Measurements from ENCODE around the gene FNDC5.

Gene FNDC5

DNA sequence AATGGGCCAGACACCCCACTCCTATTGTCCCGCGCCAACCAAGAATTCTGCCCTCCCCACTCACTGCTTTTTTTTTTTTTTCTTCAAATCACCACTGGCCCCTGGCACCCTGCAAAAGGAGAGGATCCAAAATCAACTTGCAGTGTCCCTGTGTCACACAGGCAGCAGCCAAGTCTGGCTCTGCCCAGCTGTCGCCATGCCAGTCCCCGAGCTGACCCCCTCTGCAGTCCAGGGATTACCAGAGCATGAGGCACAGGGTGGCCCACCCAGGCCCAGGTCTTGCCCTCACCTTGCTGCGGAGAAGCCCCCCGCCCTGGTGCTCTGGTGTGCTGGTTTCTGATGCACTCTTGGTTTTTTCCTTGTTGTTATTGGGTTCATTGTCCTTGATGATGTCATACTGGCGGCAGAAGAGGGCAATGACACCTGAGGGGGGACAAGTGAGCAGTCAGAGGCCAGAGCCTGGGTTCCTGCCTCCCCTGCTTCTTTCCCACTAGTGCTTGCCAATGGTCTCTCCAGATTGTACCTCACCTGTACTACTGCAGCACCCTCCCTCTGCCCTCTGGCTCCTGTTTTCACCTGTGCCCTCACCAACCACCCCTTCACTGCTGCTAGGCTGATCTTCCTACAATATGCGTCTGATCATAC, 6.2 kb downstream of the FNDC5 start:
- no peak for DNase-seq (ENCODE audit: low read depth in 2 of 2)

DNA sequence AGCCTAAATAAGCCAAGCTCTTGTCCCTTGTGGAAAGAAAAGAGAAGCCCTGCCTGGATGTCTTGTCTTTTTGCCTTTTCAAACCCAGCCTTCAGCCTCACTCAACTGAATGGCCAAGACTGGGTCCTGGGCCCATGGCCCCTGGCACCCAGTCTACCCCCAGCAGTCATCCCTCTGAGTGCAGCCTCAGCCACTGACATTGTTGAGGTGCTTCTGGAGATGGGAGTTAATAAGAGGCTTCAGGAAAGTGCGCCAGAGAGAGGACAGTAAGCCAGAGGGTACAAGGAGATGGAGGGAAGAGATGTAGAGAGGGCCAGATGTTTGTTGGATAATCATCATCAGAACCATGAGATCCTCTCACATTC, 6.8 kb downstream of the FNDC5 start:
- DNase-seq (ENCODE audit: low read depth in 2 of 2): no peak

DNA sequence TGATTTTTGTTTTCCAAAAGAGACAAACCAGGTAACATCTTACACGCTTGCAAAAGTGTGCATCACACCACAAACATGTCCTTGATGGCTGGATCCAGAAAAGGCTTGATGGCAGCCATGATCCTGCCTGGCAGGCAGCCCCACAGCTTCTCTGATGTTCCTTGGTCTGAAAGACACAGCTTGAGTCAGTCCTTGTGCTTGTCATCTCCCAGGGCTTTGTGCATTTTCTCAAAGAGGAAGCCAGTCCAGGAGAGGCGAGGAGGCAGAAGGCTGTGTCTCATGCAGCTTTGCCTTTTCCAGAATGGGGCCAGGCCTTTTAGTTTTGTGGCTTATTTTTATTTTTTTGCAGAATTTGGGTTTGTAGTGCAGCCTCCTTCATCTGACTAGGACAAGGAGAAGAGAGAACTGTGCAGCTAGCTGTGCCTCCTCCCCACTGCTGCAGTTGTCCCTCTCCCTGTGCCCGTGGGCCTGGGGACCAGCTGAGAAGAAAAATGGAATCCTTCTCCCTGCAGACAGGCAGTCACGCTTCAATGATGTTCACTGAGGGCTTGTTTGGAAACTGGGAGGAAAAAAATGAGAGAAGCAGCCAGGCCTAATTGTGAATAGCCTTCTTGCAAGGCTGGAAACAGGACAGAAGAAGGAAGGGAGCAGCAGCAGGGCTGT, 7.4 kb downstream of the FNDC5 start:
- DNase-seq (ENCODE audit: low read depth in 2 of 2): no peak

DNA sequence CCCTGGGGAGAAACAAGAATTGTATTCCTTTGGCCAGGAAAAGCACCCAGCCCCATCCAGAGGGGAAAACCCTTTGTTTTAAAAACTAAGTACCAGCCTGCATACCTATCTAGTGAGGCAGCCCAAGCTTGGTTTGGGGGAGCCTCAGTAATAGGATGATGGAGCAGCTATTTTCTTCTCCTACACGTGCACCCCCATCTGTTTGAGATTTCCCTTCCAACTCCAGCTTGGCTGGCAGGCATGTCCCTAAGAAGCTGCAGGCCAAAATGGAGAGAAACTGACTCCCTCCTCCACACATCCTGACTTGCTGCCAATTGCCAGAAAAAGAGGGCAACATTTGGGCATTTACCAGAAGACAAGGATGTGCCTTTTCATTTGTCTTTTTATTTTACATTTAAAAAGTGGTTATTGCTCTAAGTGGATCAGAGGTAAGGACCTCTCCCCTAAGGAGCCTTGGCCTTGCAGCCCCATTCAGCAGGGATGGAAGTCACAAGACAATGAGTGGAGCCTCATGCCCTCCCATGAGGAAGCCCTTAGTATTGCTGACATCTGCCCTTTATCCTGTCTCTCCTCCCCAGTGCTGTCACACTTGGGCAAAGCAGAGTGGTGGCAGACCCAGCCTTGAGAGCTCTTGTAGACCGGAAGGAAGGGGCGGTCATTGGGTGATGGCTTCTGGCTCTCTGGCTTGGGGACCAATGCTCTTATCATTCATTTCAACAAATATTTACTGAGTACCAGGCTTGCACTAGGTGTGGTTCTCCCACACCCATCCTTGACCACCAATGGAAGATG, 8.6 kb downstream of the FNDC5 start:
- no peak for DNase-seq (ENCODE audit: low read depth in 2 of 2)

DNA sequence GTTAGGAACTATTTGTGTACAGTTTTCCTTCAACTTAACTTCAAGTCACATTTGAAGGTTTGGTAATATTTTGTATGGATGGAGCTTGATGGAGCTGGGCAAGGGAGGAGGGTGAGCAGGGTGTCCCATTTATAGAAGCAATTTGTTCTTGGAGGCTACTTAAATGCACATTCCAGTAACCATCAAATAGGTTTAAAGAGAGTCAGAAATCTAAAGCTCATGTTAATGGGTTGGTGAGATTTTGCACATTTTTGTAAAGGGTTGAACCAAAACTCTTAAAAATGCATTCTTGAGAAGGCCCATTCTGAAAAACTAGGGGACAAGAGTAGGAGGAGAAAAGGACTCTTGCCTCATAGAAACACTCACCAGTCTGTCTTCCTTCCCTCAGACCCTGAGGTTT, 10.1 kb downstream of the FNDC5 start:
- DNase-seq (ENCODE audit: low read depth in 2 of 2): no peak

DNA sequence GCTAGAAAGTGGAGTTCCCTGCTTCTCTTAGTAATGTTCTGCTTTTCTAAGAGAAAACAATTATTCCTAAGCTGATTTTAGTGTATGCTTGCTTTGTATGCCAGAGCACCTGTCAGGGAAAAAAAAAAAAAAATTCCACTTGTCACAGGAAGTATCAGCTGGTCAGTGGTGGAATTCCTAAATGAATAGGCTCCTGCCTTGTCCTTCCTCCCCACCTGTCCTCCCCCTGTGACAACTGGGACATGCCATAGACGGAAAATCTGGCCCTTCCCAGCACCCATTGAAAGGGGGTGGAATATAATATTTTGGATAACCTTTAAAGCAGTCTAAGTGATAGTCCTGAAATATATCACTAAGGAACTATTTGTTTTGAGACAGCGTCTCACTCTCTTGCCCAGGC, 10.8 kb downstream of the FNDC5 start:
- no peak for DNase-seq (ENCODE audit: low read depth in 2 of 2)

DNA sequence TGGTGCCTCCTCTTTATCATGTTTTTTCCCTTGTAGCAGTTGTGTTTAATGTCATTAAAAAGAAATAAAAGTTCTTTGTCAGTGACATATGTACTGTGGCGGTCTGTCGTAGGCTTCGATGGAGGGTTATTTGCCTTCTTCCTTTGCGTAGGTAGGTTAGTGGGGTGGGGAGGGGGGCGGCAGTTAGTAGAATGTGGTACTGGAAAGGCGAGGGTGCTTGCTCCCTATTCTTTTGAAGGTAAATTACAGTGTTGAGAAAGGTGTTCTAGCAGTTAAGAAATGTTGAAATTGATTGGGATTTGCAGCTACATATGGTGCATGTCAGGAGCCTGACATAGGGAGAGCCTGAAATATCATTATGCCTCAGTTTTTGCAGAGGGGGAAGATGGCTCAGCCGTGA, 11.9 kb downstream of the FNDC5 start:
- DNase-seq (ENCODE audit: low read depth in 2 of 2): no peak

DNA sequence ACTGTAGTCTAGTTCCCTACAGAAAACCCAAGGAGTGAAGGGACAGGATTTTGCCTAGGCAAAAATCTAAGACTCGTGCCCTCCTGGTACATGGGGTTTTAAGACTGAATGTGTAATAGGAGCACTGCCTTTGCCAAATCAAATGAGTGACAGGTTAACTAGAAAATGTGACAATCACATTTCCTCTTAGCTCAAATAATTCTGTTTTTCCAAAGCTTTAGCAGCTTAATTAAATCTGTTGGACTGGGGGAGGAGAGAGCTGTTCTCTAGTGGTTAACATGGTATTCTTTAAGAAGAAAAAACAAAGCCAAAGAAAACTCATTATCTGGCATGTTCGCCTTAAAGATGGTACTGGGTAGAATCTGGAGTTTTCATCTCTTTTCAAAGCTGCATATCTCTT, 12.6 kb downstream of the FNDC5 start:
- DNase-seq (ENCODE audit: low read depth in 2 of 2): no peak

DNA sequence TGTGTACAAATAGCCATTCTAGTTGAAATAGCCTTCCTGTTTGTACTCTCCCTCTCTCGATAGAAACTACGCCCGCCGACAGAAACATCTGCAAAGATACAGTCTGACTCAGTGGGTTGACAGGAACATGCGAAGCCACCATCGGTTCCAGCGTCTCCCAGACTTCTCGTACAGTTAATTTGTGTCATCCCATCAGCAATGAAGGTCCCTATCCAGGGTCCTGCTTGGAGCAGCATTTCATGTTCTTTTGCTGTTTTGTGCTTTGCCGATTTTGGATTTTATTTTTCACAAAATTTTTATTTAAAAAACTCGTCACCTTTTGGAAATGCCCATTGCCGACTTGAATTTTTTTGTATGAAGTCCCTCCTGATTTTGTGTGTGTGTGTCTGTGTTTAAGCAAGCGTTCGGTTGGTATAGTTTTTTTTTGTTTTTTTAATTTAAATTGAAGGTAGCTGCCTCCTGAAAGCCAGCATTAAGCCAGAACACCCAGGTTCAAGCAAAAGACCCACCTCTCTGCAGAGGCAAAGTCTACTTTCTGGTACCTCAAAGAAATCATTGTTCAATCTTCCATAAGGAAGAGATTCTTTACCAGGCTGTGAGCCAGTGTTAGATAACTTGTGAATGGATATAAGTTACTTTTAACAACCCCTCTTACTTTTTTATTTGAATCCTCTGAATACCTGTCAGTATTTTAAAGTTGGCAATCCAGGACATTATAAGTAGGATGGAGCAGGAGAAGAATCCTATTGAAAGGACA, 14.7 kb downstream of the FNDC5 start:
- no peak for DNase-seq (ENCODE audit: low read depth in 2 of 2)

DNA sequence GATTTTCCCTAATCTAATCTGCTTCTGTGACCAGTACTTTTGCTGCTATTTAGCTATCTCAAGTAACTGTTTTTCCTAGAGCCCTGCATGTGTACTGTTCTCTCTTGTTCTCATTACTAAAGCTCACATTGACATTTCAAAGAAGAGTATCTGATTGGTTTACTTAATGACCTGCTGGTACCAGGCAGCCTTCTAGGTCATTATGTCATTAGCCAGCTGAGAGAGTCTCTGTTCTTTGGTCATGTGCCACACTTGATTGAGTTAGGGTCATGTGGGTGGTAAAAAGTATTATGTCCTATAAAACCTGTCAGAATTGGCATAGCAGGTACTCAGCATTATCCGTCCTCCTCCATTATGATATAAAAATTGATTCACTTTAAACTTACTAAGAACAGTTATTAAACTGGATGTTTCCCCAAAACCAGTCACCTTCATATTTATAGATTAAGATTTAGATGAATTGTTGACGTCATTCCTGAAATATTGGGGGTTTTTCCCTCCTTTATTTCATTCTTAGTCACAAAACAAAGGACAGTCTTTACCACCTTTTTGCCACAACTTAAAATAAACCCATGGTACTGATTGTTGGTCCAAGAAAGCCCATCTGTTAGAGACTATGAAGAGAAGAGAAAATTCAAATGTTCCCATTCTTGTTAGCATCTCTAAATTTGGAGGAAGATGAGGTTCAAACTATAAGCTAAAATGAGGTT, 22.2 kb downstream of the FNDC5 start:
- no peak for DNase-seq (ENCODE audit: low read depth in 2 of 2)

DNA sequence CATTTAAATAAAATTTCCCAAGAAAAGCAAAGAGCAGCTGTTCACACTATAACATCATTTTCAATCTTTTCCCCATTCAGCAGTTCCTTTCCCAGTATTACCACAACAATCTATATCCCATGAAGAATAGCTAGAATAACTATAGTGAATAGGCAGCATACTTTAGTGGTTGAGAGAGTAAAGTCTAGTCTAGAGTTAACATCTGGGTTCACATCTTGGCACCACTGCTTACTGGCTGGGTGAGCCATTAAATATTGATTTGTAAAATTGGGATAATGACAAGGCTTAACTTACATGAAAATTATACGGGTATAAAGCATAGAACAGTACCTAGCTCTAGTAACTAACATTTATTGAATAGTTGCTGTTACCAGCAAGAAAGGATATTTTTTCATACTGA, 38.8 kb downstream of the FNDC5 start:
- no peak for DNase-seq (ENCODE audit: low read depth in 2 of 2)

DNA sequence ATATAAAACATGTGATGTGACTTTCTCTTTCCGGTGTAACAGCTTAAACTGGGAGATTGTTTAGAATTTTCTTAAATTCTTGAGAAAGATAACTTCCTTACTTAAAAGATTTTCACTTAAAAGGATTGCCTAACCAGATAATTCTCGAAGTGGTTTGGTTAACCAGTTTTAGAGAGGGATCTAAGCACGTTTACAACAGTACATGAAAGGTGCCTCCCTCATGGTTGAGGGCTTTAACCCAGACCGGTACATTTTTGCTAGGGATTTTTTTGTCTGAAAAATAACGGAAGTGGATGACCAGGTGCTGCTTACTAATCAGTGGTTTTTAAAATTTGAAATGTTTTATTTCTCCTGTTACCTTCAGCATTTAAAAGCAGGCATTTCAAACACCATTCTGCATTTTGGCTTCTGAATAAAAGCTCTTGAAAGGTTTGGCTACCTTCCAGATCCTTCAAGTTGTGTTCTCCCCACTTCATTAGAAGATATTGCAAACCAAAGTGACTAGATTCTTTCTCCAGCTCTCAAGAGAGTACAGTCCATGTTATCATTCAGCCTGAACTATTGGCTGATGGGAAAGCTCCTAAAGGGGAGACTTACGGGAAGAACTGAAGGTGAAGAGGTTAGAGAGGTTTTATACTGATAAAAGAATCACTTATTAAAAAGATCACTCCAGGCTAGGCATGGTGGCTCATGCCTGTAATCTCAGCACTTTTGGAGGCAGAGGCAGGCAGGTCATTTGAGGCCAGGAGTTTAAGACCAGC, 40.4 kb downstream of the FNDC5 start:
- DNase-seq (ENCODE audit: low read depth in 2 of 2): no peak

DNA sequence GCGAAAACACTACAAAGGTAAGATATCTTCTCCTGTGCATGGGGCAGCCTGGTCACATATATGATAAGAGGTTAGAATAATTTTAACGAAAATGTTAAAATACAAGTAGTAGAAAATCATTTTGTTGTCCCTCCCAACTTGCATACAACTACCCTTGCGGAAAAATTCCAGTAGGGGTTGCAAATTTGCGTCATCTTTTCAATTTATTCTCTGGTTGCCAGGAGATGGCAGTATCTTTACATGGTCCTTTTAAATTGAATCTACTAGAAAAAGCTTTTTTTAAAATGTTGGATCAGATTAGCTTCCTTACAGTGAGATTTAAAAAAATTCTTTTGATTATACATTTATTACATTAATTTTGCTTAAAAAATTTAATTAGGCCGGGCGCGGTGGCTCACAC, 42.4 kb downstream of the FNDC5 start:
- no peak for DNase-seq (ENCODE audit: low read depth in 2 of 2)

DNA sequence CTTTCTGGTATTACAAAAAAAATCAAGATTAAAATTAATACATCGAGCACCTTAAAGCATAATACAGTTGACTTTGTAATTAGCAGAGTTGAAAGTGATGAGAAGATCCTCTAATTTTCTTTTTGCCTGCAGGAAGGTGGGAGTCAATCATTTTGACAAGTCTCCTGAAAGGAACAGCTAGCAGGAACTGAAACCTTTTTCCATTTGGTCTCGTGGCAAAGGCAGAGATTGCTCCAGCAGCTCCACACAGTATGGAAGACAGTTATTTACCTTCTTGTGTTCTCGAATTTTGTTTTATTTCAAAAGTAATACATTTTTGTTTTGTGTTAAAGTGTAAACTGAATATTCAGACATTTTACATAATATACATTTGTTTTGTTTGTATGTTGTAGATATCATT, 45.5 kb downstream of the FNDC5 start:
- DNase-seq (ENCODE audit: low read depth in 2 of 2): no peak

DNA sequence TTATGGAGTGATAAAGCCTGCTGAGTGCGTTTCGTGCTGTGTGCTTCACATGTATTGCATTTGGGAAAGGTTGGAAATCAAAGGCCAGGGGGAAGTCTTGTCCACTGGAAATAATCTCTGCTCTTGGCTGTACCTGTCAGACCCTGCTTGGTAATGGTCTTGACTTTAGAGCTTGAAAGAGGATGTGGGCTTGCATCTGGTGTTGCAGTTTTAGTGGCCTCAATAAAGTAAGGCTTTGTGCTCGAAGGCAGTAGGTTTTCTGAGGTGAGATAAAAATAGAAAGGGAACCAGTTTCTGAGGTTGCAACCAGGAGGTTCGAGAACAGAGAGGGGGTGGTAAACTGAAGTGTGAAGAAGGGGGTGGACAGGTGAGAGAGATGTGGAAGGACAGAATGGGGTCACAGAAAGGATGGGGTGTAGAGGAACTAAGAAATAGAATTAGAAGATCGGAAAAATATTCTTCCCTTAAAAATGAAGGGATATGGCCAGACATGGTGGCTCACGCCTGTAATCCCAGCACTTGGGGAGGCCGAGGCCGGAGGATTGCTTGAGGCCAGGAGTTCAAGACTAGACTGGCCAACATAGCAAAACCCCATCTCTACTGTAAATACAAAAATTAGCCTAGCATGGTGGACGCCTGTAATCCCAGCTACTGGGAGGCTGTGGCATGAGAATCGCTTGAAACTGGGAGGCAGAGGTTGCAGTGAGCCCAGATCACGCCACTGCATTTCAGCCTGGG, 51.7 kb downstream of the FNDC5 start:
- DNase-seq (ENCODE audit: low read depth in 2 of 2): no peak

DNA sequence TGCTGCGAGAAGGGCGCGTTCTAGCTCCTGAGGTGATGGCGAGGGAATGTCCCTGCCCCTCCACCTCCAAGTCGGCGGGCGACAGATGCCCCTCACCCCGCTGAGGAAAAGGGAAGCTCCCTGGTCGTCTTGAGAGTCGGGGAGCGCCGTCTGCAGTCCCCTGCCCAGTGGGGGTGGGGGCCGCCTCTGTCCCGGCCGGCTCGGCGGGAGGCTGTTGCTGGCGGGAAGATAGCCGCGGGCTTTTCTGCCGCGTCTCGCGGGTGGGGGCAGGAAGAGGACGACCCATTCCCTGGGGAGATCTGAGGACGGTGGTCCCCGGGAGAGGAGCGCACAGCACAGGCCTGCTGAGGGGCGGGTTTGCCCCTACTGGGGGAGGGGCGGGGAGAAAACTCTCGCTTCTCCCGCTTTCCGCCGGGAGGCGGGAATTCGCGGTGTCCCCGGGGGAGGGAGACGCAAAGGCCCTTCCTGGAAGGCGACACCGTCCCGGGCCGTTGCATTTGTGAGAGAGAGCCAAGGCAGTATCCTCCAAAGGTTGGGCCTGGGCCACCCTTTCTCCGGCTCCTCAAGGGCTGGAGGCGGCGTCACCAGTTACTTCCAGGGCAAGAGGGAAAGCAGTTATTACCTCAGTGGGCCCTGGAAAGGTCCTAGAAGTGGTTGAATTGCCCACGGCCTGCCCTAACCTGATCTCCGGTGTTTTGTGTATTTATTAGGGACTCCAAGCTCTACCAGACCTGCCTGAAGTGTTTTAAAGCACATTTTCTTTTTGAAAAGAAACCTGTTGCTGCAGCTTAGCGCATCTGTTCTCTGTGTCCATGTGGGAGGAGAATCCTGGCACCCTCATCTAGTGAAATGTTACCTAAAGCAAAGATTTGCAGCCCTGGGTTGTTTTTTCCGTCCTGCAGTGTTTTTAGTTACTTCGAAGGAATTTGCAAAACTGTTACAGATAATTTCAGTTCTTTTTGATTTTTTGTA, 52.6 kb downstream of the FNDC5 start:
- DNase-seq (ENCODE audit: low read depth in 2 of 2): peak; percentile 22 to 28

DNA sequence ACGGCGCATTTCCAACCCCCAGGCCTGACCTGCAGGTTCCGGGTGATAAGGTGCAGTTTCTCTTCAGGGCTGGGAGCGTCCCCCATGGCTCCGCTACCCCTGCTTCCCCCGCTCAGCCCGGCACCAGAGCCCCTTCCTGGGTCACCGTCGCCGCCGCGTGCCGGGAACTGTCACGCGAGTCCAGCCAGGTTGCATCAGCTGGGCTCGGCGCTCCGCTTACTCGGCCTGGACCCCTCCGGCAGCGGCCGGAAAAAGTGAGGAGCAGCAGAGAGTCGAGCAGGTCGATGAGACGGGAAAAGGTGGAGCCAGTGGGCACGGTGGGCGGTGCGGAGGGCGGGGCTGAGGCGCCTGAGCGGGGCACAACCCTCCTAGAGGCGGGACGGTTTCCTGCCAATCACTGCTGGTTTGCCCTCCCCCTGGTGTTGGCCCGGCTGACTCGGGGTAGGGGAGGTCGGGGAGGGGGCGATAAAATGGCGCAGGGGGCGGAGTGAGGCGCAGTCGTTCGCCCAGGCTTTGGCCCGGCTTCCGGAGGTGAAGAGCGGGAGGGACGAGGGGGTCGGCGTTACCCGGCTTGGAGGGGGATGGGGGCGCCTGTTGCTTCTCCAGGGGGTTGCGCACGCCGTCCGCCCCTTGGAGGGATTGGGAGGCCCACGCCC, 53.4 kb downstream of the FNDC5 start, which contains the start of the genes S100PBP and YARS1:
TSS of gene S100PBP (plus strand) at position 495 of the 656 bp plus-strand sequence. CDS start 8,447 bp downstream, outside the sequence.
TSS of gene YARS1 (minus strand) at position 200 of the 656 bp plus-strand sequence. CDS start at position 86, 114 bp downstream.
- peak; percentile 100 for DNase-seq (ENCODE audit: low read depth in 2 of 2)

DNA sequence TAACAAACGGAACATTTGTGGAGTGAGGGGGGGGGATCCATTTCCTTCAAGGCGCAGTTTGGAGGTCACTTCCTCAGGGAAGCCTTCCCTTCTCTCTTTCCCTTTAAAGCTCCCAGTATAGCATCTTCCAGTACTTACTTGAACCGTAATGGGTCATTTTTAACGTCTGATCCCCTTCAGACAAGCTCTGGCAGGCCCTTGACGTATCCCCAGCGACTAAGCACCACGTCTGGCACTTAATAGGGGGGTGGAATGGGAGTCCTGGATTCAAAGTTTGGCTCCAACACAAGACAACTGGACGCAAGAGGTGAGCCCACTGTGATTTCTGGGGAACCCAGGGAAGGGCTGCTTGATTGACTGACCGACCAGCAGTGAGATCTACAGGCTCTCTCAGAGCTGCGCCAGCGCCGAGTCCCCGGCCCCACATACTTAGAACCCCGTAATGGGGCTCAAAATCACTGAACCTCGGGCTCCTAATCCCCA, 54.0 kb downstream of the FNDC5 start:
- DNase-seq (ENCODE audit: low read depth in 2 of 2): no peak
